Stimulated activated CD4-positive, alpha-beta T cell treated with anti-CD3 and anti-CD28 coated beads, Interleukin-12 subunit alpha, Interleukin-12 subunit beta, amount 100 ng/mL, for 24 hours (primary cell): Measurements from ENCODE around the gene CBX8.

Experiments
- DNase-seq, 2 experiments: peaks; one replicate each; pipeline ENCODE4 v3.0.0-alpha.2; 2020; ENCODE audit warnings: low read depth in 2 of 2

The CBX8 gene

GRCh38 chr17:79835470-79835899 is 38.6 kb upstream of the CBX8 start:
- DNase-seq, result no peak

- no peak for DNase-seq
Measured at GRCh38 chr17:79834565-79835469, 37.9 kb upstream of the CBX8 start.

GRCh38 chr17:79833744-79834564 is 37.1 kb upstream of the CBX8 start:
- no peak for DNase-seq

- DNase-seq, result no peak
Measured at GRCh38 chr17:79833110-79833450, 36.2 kb upstream of the CBX8 start.

- DNase-seq, result no peak
Measured at GRCh38 chr17:79832218-79833109, 35.6 kb upstream of the CBX8 start.

GRCh38 chr17:79831265-79832217 is 34.7 kb upstream of the CBX8 start:
- no peak for DNase-seq

GRCh38 chr17:79830763-79831264 is 33.9 kb upstream of the CBX8 start:
- DNase-seq, result no peak

GRCh38 chr17:79830303-79830702 is 33.4 kb upstream of the CBX8 start:
- DNase-seq, result no peak

GRCh38 chr17:79829457-79829856 is 32.6 kb upstream of the CBX8 start:
- no peak for DNase-seq

GRCh38 chr17:79829004-79829403 is 32.1 kb upstream of the CBX8 start:
- DNase-seq, result no peak

- no peak for DNase-seq
Measured at GRCh38 chr17:79826841-79827578, 30.1 kb upstream of the CBX8 start.

GRCh38 chr17:79826204-79826680 is 29.4 kb upstream of the CBX8 start:
- DNase-seq, result no peak

GRCh38 chr17:79825580-79825921 is 28.7 kb upstream of the CBX8 start:
- DNase-seq, result no peak

GRCh38 chr17:79824893-79825579 is 28.2 kb upstream of the CBX8 start:
- no peak for DNase-seq

- DNase-seq, result no peak
Measured at GRCh38 chr17:79824234-79824633, 27.4 kb upstream of the CBX8 start.

- no peak for DNase-seq
Measured at GRCh38 chr17:79822583-79823124, 25.8 kb upstream of the CBX8 start.

- no peak for DNase-seq
Measured at GRCh38 chr17:79821331-79822095, 24.6 kb upstream of the CBX8 start.

GRCh38 chr17:79820959-79821330 is 24.1 kb upstream of the CBX8 start:
- no peak for DNase-seq
